NOMO-1 treated with DMSO at 0.1 percent for 48 hours (cell line): ENCODE data around the gene ELAC2.

ENCODE experiments used
- DNase-seq: peaks from one replicate; lab custom pipeline; 2025; ENCODE audit not compliant: unreplicated experiment; lab: John Stamatoyannopoulos, UW

Gene ELAC2

GRCh38 chr17:12961655-12962054, 56.2 kb downstream of the ELAC2 start:
- no peak for DNase-seq

GRCh38 chr17:12959441-12959840, 58.4 kb downstream of the ELAC2 start:
- DNase-seq, result no peak

GRCh38 chr17:12958786-12959185, 59.0 kb downstream of the ELAC2 start:
- no peak for DNase-seq

- DNase-seq, result no peak
Measured at GRCh38 chr17:12955521-12955920, 62.3 kb downstream of the ELAC2 start.

GRCh38 chr17:12953156-12953555, 64.7 kb downstream of the ELAC2 start:
- DNase-seq, result no peak

- no peak for DNase-seq
Measured at GRCh38 chr17:12952012-12952411, 65.8 kb downstream of the ELAC2 start.

DNA sequence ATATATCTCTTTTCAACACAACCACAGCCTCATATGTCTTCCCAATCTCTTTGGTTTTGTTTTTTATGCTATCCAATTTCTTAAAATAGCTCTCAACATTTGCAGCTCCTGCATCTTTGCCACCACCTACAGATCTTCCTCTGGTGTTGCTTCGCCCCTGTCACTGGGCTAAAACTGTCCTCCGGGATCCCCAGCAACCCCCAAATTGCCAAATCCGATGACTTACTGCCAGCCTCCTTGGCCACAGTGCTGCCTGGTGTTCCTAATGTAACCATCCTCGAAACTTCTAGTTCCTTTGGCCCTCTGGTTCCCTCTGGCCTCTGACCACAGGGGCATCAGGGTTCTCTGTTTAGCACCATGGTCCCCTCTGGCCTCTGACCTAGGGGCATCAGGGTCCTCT, 70.8 kb downstream of the ELAC2 start:
- DNase-seq, result no peak
